Activated CD8-positive, alpha-beta T cell treated with anti-CD3 and anti-CD28 coated beads, Interleukin-2, amount 10 ng/mL, durations not matched to agents 7 days and 5 days (primary cell): ENCODE measurements around the gene ATP1B1. TPM values are rescaled to one million over a fixed set of nuclear protein-coding genes. Genes with fewer than 3 reads are reported as not detected.

Experiments
- ATAC-seq: fragments of 150-1000 bp; cut with Tn5 transposase; one replicate; pipeline ENCODE4 v1.10.0; 2021; ENCODE audit warnings: moderate library complexity
- CTCF ChIA-PET: fragments of 350-600 bp; sonication (Branson Sonifier 250); formaldehyde crosslinking; loops from one replicate; lab custom pipeline; 2021; ENCODE audit warnings: antibody characterized with exemption; lab: Charles Lee
- POLR2A ChIA-PET: fragments of 350-600 bp; sonication (Branson Sonifier 250); formaldehyde crosslinking; loops from one replicate; lab custom pipeline; 2021; ENCODE audit warnings: antibody characterized with exemption; lab: Charles Lee
- DNase-seq: peaks from one replicate; pipeline ENCODE4 v3.0.0-alpha.2; 2020
- H3K27ac Mint-ChIP-seq: one replicate; pipeline ENCODE4 v1.8.0; 2021; ENCODE audit warnings: mild to moderate bottlenecking, mixed read lengths
- H3K27me3 Mint-ChIP-seq: one replicate; pipeline ENCODE4 v1.8.0; 2021; ENCODE audit warnings: low read depth, mixed read lengths
- H3K36me3 Mint-ChIP-seq: one replicate; pipeline ENCODE4 v1.8.0; 2021; ENCODE audit warnings: low read depth, mixed read lengths
- H3K4me1 Mint-ChIP-seq: one replicate; pipeline ENCODE4 v1.8.0; 2021; ENCODE audit warnings: low read depth, mixed read lengths
- H3K4me3 Mint-ChIP-seq: one replicate; pipeline ENCODE4 v1.8.0; 2021; ENCODE audit warnings: mild to moderate bottlenecking, mixed read lengths
- H3K9me3 Mint-ChIP-seq: one replicate; pipeline ENCODE4 v1.8.0; 2022; ENCODE audit warnings: mixed read lengths; ENCODE audit not compliant: insufficient read depth
- total RNA-seq, 2 experiments: library from RNA; stranded (reverse); gene quantifications; one replicate each; pipeline ENCODE4 v1.2.3, GENCODE V29; 2021

Gene ATP1B1
- total RNA-seq, 2 experiments from 2014 or later: 10.7 to 12.0 TPM

DNA sequence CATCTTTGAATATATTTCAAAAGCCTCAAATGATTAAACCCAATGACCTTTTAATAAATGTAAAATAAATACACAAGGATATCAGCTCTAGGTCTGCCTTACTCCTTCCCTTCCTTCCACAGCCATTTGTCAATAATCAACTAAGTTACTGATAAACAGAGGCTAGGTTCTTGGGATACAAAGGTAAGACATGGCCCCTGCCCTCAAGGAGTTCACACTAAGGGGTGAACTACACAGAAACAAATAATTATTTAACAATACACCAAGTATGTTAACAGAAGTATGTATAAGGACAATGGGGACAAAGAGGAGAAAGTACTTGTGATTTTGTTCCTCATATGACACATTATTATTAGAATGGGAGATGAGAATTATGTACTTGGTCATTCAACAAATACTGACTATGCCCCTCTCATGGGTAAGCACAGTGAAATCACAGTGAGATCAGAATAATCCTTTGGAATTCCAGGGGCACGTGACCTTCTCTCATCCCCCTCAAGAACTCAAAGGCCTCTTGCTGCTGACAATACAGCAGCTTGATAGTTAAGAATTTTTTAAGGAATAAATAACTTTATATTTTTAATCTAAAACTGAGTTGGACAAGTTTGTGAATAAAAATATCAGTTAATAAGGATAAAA lies 40.2 kb downstream of the ATP1B1 start:
- ATAC-seq (no peak), DNase-seq (no peak)
- CTCF ChIA-PET: no interaction called here
- H3K9me3 Mint-ChIP-seq: no peaks in the 10 kb centered on the region
- H3K27me3 Mint-ChIP-seq: no peaks in the 10 kb centered on the region
- POLR2A ChIA-PET: no interaction called here
- H3K27ac Mint-ChIP-seq: no peak overlapping the region
- H3K36me3 Mint-ChIP-seq: no peaks in the 10 kb centered on the region
- H3K4me1 Mint-ChIP-seq: no peaks in the 10 kb centered on the region
- no peak overlapping the region for H3K4me3 Mint-ChIP-seq

DNA sequence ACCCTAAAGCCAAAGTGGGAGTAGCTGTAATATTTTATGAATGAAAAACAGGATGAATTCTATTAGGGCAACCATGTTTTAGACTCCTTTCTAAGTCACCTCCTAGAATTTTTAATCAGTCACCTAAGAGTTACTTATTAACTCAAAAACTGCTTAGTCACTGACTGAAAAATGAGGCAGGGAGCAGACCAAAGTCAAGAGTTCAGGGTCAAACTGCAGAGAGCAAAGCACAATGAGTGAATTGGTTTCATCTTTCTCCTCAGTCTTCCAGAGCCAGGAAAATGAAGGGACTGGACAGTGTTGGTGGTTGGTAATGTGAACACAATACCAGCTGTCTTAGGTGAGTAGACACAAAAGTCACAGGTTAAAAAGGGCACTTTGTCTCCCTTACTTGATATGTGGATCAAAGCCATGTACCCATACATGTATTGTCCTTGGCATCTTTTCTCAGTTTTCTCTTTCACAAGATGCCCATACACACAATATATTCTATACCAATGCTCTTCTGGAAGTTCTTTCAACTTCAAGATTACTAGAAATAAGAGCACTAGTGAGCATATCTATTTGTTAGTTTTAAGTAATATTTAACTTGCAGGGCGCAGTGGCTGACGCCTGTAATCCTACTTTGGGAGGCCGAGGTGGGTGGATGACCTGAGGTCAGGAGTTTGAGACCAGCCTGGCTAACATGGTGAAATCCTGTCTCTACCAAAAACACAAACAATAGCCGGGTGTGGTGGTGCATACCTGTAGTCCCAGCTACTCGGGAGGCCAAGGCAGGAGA lies 42.2 kb downstream of the ATP1B1 start:
- Mint-ChIP-seq H3K27me3 (no peaks in the 10 kb centered on the region), H3K36me3 (no peaks in the 10 kb centered on the region), H3K4me3 (no peak overlapping the region), H3K9me3 (no peaks in the 10 kb centered on the region), H3K4me1 (no peaks in the 10 kb centered on the region), H3K27ac (no peak overlapping the region)
- ChIA-PET POLR2A (no interaction called here), CTCF (no interaction called here)
- ATAC-seq: no peak
- DNase-seq: no peak

DNA sequence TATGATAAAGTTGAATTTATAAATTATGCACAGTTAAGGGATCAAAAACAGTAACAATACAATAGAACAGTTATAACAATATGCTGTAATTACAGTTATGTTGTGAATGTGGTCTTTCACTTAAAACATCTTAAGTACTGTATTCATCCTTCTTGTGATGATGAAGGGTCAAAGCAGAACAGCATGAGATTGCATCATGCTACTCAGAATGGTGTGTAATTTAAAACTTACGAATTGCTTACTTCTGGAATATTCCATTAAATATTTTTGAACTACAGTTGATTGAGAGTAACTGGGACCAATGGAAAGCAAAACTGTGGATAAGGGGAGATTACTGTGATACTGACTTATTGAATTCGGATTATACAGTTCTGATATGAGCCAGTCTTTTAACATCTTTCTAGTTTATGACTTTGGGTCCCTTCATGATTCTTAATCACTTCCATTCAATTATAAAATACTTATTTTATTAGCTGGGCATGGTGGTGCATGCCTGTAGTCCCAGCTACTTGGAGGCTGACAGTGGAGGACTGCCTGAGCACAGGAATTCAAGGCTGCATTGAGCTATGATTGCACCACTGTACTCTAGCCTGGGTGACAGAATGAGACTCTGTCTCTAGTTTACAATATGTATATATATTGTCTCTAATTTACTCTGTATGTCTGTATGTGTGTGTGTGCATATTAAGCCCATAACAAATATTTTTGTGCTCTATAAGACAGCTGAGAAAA lies 43.2 kb downstream of the ATP1B1 start:
- Mint-ChIP-seq H3K4me1 (no peaks in the 10 kb centered on the region), H3K27me3 (no peaks in the 10 kb centered on the region), H3K36me3 (no peaks in the 10 kb centered on the region), H3K27ac (no peak overlapping the region), H3K4me3 (no peak overlapping the region), H3K9me3 (no peaks in the 10 kb centered on the region)
- DNase-seq: no peak
- CTCF ChIA-PET: no interaction called here
- ATAC-seq: no peak
- POLR2A ChIA-PET: no interaction called here

DNA sequence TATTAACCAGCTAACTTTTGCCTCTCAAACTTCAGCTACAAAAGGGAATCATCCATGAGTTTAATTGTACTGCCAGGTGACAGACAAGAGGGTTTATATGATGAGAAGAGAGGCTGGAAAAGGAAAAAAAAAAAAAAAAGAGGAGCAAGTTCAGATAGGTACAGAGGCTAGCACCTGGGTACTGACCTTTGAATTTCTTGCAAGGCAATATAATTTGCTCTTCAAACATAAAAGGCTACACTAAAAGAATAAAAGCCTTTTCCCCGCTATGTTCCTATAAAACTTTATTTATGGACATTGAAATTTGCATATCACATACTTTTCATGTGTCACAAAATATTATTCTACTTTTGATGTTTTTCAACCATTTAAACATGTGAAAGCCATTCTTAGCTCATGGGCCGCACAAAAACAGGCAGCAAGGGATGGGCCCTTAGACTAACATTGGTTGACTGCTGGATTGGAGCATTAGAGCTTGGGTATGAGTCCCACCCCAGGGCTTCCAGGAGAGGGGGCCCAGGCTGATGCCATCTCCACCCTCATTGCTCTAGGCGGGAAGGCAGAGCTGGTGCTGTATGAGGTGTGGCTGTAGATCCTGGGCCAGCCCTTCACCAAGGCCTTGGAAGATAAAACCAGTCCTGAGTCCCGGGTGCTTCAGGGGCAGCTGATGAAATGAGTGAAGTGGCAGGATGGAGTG lies 44.3 kb downstream of the ATP1B1 start:
- Mint-ChIP-seq H3K4me1 (no peaks in the 10 kb centered on the region), H3K4me3 (no peak overlapping the region), H3K9me3 (no peaks in the 10 kb centered on the region), H3K27ac (no peak overlapping the region), H3K27me3 (no peaks in the 10 kb centered on the region), H3K36me3 (no peaks in the 10 kb centered on the region)
- DNase-seq (no peak), ATAC-seq (no peak)
- CTCF ChIA-PET: no interaction called here
- POLR2A ChIA-PET: interaction anchor here (0.6 kb wide), 1 partner anchor 643 kb away, joined by 6 read pairs; no protein-coding TSS in a partner anchor

DNA sequence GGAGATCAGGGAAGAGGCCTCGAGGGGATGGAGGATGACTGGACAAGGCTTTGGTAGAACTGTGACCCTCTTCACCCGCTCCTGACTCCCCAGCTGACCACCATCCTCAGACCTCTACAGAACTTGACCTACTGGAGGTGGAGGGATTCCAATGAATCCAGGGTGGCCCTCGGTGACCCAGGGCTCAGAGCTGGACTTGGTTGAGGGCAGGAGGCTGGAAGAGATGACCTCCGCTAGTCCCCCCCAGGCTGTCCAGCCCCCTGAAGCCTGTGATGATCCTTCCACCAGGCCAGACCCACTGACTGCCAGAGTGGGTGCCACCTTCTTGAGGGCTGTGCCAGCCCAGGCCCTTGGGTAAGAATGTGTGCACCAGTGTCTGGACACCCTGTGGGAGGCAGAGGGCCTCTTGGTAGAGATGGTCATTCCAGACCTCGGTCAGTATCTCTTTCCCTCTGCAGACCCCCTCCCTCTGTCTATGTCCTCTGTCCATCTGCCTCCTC lies 44.9 kb downstream of the ATP1B1 start:
- Mint-ChIP-seq H3K9me3 (no peaks in the 10 kb centered on the region), H3K4me1 (no peaks in the 10 kb centered on the region), H3K4me3 (no peak overlapping the region), H3K36me3 (no peaks in the 10 kb centered on the region), H3K27ac (no peak overlapping the region), H3K27me3 (no peaks in the 10 kb centered on the region)
- ATAC-seq (no peak), DNase-seq (no peak)
- ChIA-PET CTCF (no interaction called here), POLR2A (no interaction called here)

DNA sequence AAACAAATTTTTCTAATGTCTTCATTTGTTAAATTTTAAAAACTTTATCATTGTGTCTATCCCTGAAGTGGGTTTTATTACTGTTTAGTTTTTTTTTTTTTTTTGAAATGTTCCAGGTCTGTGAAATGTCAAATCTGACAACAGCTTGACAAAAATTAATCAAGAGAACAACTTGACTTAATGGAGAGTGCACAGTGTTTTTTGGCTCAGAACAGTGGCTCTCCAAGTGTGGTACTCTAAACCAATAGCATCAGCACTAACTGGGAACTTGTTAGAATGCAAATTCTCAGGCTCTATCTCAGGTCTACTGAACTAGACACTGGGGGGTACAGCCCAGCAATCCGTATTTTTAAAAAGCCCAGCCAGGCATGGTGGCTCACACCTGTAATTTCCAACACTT lies 49.2 kb downstream of the ATP1B1 start:
- H3K9me3 Mint-ChIP-seq: no peaks in the 10 kb centered on the region
- H3K36me3 Mint-ChIP-seq: no peaks in the 10 kb centered on the region
- H3K27me3 Mint-ChIP-seq: no peaks in the 10 kb centered on the region
- ATAC-seq (no peak), DNase-seq (no peak)
- H3K4me3 Mint-ChIP-seq: no peak overlapping the region
- CTCF ChIA-PET: no interaction called here
- H3K4me1 Mint-ChIP-seq: no peaks in the 10 kb centered on the region
- POLR2A ChIA-PET: no interaction called here
- no peak overlapping the region for H3K27ac Mint-ChIP-seq

DNA sequence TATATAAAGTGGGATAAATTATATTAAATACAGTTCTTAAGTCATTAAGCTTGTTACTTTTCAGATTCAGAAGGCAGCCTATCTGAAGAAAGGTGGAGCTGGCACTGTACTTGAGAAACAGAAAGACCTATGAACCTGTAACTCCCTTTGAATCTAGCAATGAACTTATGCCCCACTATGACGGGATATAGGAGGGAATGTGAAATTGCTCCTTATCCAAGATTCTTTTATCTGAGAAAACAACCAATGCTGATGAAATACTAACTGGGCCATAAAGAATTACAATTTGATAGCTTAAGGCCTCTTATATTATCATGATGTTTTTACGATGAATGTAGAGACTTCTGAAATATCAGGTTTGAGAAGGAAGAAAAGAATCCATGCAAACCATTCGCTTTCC lies 50.1 kb downstream of the ATP1B1 start:
- CTCF ChIA-PET: no interaction called here

DNA sequence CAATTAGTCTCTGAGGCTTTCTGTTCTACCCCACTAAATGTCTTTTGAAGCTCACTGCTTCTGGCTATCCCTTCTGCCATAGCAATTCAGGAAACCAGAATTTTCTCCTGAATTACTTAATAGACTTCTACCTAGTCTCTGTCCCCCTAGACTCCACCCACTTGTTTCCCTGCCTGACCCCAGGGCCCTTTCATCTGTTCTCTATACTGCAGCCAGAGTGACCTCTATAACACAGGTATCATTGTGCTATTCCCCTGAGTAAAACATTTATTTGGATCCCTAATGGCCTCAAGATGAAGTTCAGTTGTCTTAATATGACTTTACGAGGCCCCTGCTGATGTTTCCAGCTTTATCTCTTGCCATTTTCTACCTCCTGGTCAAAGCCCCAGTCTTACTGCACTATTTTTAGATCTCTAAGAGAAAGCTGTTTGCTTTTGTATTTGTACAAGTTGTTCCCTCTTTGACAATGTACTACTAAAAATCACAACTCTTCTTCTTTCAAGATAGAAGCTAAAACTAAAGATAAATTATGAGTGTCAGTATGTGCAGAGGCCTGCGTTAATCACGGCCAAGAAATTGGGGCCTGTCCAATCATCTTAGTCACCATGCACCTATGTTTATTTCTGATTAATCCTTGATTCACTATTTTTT lies 54.5 kb downstream of the ATP1B1 start:
- Mint-ChIP-seq H3K4me1 (no peaks in the 10 kb centered on the region), H3K27me3 (no peaks in the 10 kb centered on the region), H3K27ac (no peak overlapping the region), H3K36me3 (no peaks in the 10 kb centered on the region), H3K4me3 (no peak overlapping the region), H3K9me3 (no peaks in the 10 kb centered on the region)
- ChIA-PET CTCF (interaction anchor here (1.6 kb wide), 1 partner anchor 721 kb away, joined by 3 read pairs; no protein-coding TSS in a partner anchor), POLR2A (no interaction called here)
- ATAC-seq: no peak
- no peak for DNase-seq

More for the DNA sequence above, 50.1 kb downstream of the ATP1B1 start:
- no peaks in the 10 kb centered on the region for H3K9me3 Mint-ChIP-seq
- no peak overlapping the region for H3K27ac Mint-ChIP-seq
- H3K4me3 Mint-ChIP-seq: no peak overlapping the region
- no peak for ATAC-seq
- H3K4me1 Mint-ChIP-seq: no peaks in the 10 kb centered on the region
- no peaks in the 10 kb centered on the region for H3K36me3 Mint-ChIP-seq
- POLR2A ChIA-PET: no interaction called here
- DNase-seq: no peak
- H3K27me3 Mint-ChIP-seq: no peaks in the 10 kb centered on the region

DNA sequence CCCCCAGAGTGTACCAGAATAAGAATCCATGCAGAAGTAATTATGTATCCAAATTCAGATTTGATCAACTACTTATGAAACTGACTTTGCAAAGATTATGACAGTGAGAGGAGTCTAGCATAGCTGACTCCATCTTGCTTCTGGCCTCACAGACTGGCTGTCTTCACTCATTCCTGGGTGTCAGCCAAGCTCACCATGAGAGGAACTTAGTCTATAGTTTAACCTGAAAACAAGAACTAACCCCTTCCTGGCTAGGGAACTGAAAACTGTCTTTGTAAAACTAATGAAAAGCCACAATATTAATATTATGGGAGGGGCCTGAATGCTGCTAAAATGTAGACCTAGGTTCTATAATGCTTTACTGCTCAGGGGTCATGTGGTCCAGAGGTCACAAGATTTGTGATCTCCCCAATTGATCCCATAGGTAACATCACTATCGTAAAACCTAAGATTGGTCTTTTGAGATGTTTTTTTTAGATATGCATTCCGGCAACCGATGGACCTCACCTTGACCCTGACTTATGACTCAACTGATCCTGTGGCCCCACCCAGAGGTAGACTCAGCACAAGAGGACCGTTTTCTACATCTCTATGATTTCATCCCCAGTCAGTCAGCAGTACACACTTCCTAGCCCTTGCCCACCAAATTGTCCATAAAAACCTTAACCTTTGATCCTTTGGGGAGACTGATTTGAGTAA lies 55.2 kb downstream of the ATP1B1 start:
- Mint-ChIP-seq H3K9me3 (no peaks in the 10 kb centered on the region), H3K36me3 (no peaks in the 10 kb centered on the region), H3K4me3 (no peak overlapping the region), H3K27me3 (no peaks in the 10 kb centered on the region), H3K4me1 (no peaks in the 10 kb centered on the region), H3K27ac (no peak overlapping the region)
- ChIA-PET CTCF (interaction anchor here (1.6 kb wide), 1 partner anchor 722 kb away, joined by 3 read pairs; no protein-coding TSS in a partner anchor), POLR2A (no interaction called here)
- ATAC-seq (no peak), DNase-seq (no peak)

DNA sequence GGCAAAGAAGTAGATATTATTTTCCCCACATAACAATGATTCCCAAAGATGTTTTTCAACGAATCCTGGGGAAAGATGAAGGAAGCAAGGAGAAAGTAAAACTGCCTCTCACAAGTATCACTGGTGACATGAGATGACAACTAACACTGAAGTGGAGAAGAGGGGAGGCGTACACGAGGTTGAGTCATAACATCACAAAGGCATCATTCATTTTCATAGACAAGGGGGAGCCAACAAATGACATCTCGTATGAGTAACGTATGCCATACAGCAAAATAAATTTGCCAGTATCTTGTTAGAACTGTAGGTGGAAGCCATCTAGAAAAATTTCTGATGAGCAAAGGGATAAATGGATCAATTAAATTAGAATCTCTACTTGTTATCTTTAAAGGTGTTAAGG lies 56.6 kb downstream of the ATP1B1 start:
- Mint-ChIP-seq H3K4me3 (no peak overlapping the region), H3K36me3 (peaks cover 2% of the 10 kb centered on the region), H3K4me1 (no peaks in the 10 kb centered on the region), H3K27me3 (no peaks in the 10 kb centered on the region), H3K9me3 (no peaks in the 10 kb centered on the region), H3K27ac (no peak overlapping the region)
- POLR2A ChIA-PET: no interaction called here
- CTCF ChIA-PET: no interaction called here
- DNase-seq (no peak), ATAC-seq (no peak)

DNA sequence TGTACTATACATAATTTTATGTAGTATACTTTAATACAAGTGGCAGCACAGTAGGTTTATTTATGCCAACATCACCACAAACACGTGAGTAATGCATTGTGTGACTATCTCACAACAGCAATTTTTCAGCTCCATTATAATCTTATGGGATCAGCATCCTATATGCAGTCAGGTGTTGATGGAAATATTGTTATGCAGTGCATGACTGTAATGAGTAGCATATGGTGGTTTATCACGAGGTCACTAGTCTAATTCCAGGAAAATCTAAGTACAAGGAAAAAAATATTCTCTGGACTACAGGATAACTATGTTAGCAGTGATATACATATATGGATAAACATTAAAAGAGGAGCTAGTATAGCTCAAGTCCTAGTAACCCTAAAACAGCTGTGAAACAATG lies 69.0 kb downstream of the ATP1B1 start:
- Mint-ChIP-seq H3K4me3 (no peak overlapping the region), H3K9me3 (no peaks in the 10 kb centered on the region), H3K27me3 (no peaks in the 10 kb centered on the region), H3K4me1 (no peaks in the 10 kb centered on the region), H3K36me3 (no peaks in the 10 kb centered on the region), H3K27ac (no peak overlapping the region)
- ChIA-PET CTCF (no interaction called here), POLR2A (no interaction called here)
- ATAC-seq: no peak
- DNase-seq: no peak
